Loucy (cell line): ENCODE results near the gene OTUD5.

Source experiments
- CTCF ChIP-seq: fragments of 200-600 bp; sonication (generic); conservative IDR thresholded peaks from 2 replicates; pipeline ENCODE4 v1.5.1; 2014; ENCODE audit warnings: mild to moderate bottlenecking, antibody characterized with exemption, low read length
- EZH2phosphoT487 ChIP-seq: fragments of 200-600 bp; IDR thresholded peaks from 2 replicates; pipeline ENCODE4 v1.6.1; 2018; ENCODE audit warnings: antibody characterized with exemption, mild to moderate bottlenecking, moderate library complexity, borderline replicate concordance

- no peak for TF ChIP-seq CTCF
- TF ChIP-seq EZH2phosphoT487 = no peak
Observed at GRCh38 chrX:48942895-48943294, 14.5 kb downstream of the OTUD5 start.
